Neuron (in vitro differentiated cells): ENCODE data around the gene C12orf54.
"Not testable (repeated sequence)": the region's sequence is repeated elsewhere in the genome, so short reads cannot be mapped to it uniquely, and the experiment has no call there.

Experiments
- H2AFZ ChIP-seq: one replicate; pipeline ENCODE4 v1.6.1; 2013; ENCODE audit warnings: low read depth, mild to moderate bottlenecking, inconsistent platforms, low read length, moderate library complexity
- H3K27me3 ChIP-seq: one replicate; pipeline ENCODE4 v1.6.1; 2013; ENCODE audit warnings: low read length; ENCODE audit not compliant: insufficient read depth
- H3K36me3 ChIP-seq: one replicate; pipeline ENCODE4 v1.6.1; 2013; ENCODE audit warnings: low read length; ENCODE audit not compliant: insufficient read depth
- H3K4me1 ChIP-seq: one replicate; pipeline ENCODE4 v1.6.1; 2013; ENCODE audit warnings: low read length; ENCODE audit not compliant: insufficient read depth
- H3K4me3 ChIP-seq: 2 replicates; pipeline ENCODE4 v1.5.1; 2013; ENCODE audit warnings: mild to moderate bottlenecking, low read length, moderate library complexity
- H3K9me3 ChIP-seq: one replicate; pipeline ENCODE4 v1.6.1; 2013; ENCODE audit warnings: low read length

The C12orf54 gene

GRCh38 chr12:48472259-48472658 lies 10.0 kb upstream of the C12orf54 start, which contains the start of gene ANP32D:
ANP32D (plus strand) TSS chr12:48472559; CDS start chr12:48472665, 106 bp downstream.
- Histone ChIP-seq H3K9me3 (peaks cover 8% of the 10 kb centered on the region), H3K4me1 (peaks cover 2% of the 10 kb centered on the region), H3K27me3 (no peaks in the 10 kb centered on the region), H3K4me3 (no peak within 1 kb of the TSS), H2AFZ (no peak within 1 kb of the TSS), H3K36me3 (no peaks in the 10 kb centered on the region)

GRCh38 chr12:48473061-48473460 lies 9.2 kb upstream of the C12orf54 start:
- Histone ChIP-seq H3K27me3 (no peaks in the 10 kb centered on the region), H3K4me3 (no peak overlapping the region), H3K36me3 (no peaks in the 10 kb centered on the region), H3K4me1 (peaks cover 2% of the 10 kb centered on the region), H2AFZ (no peak overlapping the region), H3K9me3 (peaks cover 8% of the 10 kb centered on the region)

GRCh38 chr12:48474497-48474896 lies 7.8 kb upstream of the C12orf54 start:
- H3K4me3 ChIP-seq, H3K9me3 ChIP-seq, H2AFZ ChIP-seq, H3K36me3 ChIP-seq, H3K4me1 ChIP-seq, H3K27me3 ChIP-seq: not testable (repeated sequence)

GRCh38 chr12:48482930-48483329 lies 632 bp downstream of the C12orf54 start:
- H3K4me3 ChIP-seq, result no peak overlapping the region
- no peaks in the 10 kb centered on the region for H3K9me3 ChIP-seq
- no peaks in the 10 kb centered on the region for H3K36me3 ChIP-seq
- no peaks in the 10 kb centered on the region for H3K4me1 ChIP-seq
- H3K27me3 ChIP-seq, result peaks cover 15% of the 10 kb centered on the region
- H2AFZ ChIP-seq, result no peak overlapping the region

- Histone ChIP-seq H3K36me3 (no peaks in the 10 kb centered on the region), H3K9me3 (no peaks in the 10 kb centered on the region), H3K4me1 (no peaks in the 10 kb centered on the region), H2AFZ (no peak overlapping the region), H3K27me3 (peaks cover 24% of the 10 kb centered on the region), H3K4me3 (no peak overlapping the region)
These were observed 4.0 kb downstream of the C12orf54 start for GRCh38 chr12:48486261-48486660.

GRCh38 chr12:48486679-48487078 lies 4.4 kb downstream of the C12orf54 start:
- H3K36me3 ChIP-seq, result no peaks in the 10 kb centered on the region
- H3K9me3 ChIP-seq, result no peaks in the 10 kb centered on the region
- peaks cover 22% of the 10 kb centered on the region for H3K27me3 ChIP-seq
- no peak overlapping the region for H3K4me3 ChIP-seq
- no peak overlapping the region for H2AFZ ChIP-seq
- no peaks in the 10 kb centered on the region for H3K4me1 ChIP-seq

- Histone ChIP-seq H3K4me3 (no peak overlapping the region), H3K27me3 (peaks cover 19% of the 10 kb centered on the region), H3K9me3 (no peaks in the 10 kb centered on the region), H3K36me3 (no peaks in the 10 kb centered on the region), H2AFZ (no peak overlapping the region), H3K4me1 (no peaks in the 10 kb centered on the region)
These were observed 6.7 kb downstream of the C12orf54 start for GRCh38 chr12:48489012-48489411.

GRCh38 chr12:48489456-48489855 lies 7.2 kb downstream of the C12orf54 start:
- H2AFZ ChIP-seq, H3K4me3 ChIP-seq, H3K9me3 ChIP-seq, H3K4me1 ChIP-seq, H3K36me3 ChIP-seq: not testable (repeated sequence)
- H3K27me3 ChIP-seq, result peaks cover 20% of the 10 kb centered on the region

GRCh38 chr12:48500281-48500680 lies 18.0 kb downstream of the C12orf54 start:
- not testable (repeated sequence) for H3K27me3 ChIP-seq, H3K4me3 ChIP-seq, H3K36me3 ChIP-seq, H3K4me1 ChIP-seq, H2AFZ ChIP-seq, H3K9me3 ChIP-seq

- not testable (repeated sequence) for H3K4me1 ChIP-seq, H2AFZ ChIP-seq, H3K4me3 ChIP-seq, H3K27me3 ChIP-seq, H3K9me3 ChIP-seq, H3K36me3 ChIP-seq
These were observed 24.5 kb downstream of the C12orf54 start for GRCh38 chr12:48506836-48507235.

- Histone ChIP-seq H3K4me1 (no peaks in the 10 kb centered on the region), H3K9me3 (no peaks in the 10 kb centered on the region), H3K36me3 (no peaks in the 10 kb centered on the region), H3K4me3 (no peak overlapping the region), H3K27me3 (peaks cover 9% of the 10 kb centered on the region), H2AFZ (no peak overlapping the region)
These were observed 26.7 kb downstream of the C12orf54 start for GRCh38 chr12:48508987-48509386.

GRCh38 chr12:48510111-48510510 lies 27.8 kb downstream of the C12orf54 start:
- Histone ChIP-seq H3K36me3 (no peaks in the 10 kb centered on the region), H2AFZ (no peak overlapping the region), H3K27me3 (peaks cover 9% of the 10 kb centered on the region), H3K9me3 (no peaks in the 10 kb centered on the region), H3K4me3 (no peak overlapping the region), H3K4me1 (no peaks in the 10 kb centered on the region)

GRCh38 chr12:48512855-48513254 lies 30.6 kb downstream of the C12orf54 start:
- Histone ChIP-seq H3K36me3 (no peaks in the 10 kb centered on the region), H3K4me1 (no peaks in the 10 kb centered on the region), H3K4me3 (no peak overlapping the region), H2AFZ (no peak overlapping the region), H3K27me3 (peaks cover 5% of the 10 kb centered on the region), H3K9me3 (no peaks in the 10 kb centered on the region)

- Histone ChIP-seq H3K4me3 (no peak overlapping the region), H3K9me3 (no peaks in the 10 kb centered on the region)
These were observed 32.4 kb downstream of the C12orf54 start for GRCh38 chr12:48514728-48515127.

More at GRCh38 chr12:48514728-48515127, 32.4 kb downstream of the C12orf54 start:
- Histone ChIP-seq H3K36me3 (no peaks in the 10 kb centered on the region), H2AFZ (no peak overlapping the region), H3K4me1 (no peaks in the 10 kb centered on the region), H3K27me3 (no peaks in the 10 kb centered on the region)
